GM18868 (cell line): ENCODE data around the gene TLE3.

Experiments
- ATAC-seq: cut with Tn5 transposase; IDR thresholded peaks from one replicate; pipeline ENCODE4 v1.9.1; 2021; ENCODE audit warnings: mild to moderate bottlenecking, moderate library complexity; ENCODE audit not compliant: unreplicated experiment

Gene TLE3

DNA sequence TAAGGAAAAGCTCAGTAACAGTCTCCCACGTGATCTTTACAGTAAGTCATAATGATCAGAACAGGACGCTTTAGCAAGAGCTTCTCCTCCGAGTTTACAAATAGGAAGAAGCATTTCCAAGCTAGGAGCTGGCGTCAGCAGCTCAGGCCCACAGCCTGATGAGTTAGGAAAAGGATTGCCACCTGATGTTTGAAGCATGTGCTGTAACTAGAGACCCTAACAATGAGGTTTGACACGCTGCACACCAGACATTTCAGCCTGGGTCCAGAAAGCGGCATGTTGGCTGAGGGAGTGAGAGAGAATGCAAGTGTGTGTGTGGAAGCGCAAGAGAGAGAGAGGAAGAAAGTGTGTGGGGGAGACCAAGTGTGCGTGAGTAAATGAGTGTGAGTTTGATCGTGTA is 47.3 kb downstream of the TLE3 start:
- ATAC-seq: no peak

DNA sequence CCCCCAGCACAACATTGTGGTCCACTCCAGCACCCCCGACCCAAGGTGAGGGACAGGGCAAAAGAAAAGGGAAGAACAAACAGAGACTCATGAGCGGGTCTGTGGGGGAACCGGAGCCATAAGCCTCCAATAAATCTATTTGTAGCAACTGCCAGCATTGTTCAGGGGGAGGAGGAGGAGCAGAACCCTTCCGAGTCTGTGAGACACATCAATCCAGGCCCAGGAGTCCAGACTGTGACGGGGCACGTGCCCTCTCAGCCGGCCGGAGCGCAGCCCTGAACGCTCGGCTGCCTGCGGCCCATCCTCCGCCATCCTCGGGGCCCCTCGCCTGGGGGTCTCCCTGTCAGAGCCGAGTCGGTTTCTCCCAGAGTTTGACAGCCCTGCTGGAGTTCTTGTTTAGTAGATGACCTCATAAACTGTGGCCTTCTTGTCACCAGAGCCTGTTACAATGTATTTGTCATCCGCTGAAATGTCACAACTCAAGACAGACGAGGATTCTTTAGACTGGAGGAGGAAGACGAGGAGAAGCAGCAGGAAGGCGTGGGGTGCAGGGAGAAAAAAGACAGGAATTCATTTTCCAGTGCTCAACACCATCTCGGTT is 47.9 kb downstream of the TLE3 start:
- ATAC-seq: no peak

DNA sequence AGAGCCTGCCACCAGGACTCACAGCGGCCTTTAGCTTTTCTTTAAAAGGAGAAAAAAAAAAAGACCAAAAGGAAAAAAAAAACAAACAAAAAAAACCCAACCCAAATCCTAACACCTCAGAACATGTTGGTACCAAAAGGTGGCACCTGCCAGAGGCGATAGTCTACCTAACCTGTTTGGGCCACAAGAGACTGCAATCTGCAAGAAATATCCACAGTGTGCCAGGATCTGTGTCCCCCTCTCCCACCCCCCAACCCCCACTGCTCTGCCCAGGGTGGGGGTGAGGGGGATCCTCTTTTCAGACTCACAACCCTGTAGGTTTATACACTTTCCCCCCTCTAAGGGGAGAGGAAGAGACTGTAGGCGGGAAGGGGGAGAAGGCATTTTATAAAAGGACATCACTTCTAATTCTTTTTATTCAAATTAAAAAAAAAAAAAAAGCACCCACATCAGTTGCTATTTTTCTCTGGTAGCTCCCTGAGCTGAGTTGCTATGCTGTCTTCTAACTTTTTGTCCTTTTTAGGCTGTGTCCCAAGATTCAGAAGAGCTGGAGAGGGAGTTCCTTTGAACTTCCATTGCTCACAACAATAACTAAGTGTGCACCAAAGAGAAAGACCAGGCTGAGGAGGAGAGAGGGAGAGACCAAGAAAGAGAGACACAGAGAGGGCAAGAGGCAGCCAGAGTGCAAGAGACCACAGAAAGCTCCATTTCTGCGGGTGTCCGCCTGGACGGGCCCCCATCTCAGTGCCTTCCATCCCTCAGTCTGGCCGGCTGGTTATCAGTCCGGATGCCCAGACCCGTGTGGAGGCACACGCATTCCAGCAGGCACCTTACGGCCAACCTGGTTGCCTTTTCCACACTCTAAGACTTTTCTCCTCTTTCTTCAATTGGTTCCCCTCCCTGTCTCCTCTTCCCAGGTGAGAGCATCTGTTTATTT is 48.9 kb downstream of the TLE3 start:
- ATAC-seq: no peak

DNA sequence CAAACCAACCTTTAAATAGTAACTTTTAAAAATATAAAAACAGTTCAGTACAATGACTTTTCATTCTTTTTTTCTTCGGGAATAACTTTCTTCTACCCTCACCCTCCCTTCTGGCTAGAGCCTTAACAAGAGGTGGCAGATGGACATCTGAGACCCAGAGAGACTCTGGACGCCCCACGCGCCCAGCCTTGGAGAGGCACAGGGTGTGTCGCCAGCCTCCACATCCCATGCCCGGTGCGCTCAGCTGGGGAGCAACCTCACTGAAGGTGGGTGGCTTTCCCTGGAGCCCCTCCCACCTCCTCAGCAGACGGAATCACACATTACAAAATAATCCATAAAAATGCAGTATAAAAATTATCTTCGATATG is 49.5 kb downstream of the TLE3 start:
- no peak for ATAC-seq

DNA sequence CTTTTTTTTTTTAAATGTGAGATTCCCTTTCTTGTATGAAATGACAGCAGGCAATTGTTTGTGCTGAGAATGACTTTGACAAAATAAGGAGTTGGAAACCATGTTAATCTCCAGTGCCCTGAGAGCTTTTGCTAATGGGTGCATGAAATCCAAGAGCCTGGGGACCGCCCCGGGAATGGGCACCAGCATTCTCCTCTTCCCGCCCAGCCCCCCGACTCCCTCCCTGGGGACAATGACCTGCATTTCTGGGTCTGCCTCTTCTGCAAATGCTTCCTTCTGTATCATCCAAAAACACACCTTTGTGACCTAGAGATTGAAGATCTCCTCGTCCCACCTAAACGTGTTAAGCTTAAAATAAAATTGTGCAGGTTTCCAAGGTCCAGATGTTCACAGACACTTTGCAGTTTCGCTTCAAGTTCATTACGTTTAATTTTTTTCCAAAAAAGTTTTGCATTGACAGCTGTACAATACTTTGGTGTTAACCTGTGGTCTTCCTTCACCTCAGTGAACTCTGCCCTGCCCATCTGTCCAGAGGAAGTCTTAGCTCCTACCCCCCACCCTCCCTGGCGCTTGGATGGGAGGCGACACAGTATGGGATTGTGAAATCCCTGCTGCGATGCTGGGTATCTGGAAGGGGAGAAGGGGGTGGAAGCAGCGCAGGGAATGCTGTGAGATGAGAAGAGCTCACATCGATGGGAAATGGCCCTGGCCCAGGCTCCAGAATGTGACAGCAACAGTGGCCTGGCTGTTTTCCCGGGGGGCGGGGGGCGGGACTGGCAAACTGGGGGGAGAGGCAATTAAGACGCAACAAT is 50.1 kb downstream of the TLE3 start:
- ATAC-seq: no peak

DNA sequence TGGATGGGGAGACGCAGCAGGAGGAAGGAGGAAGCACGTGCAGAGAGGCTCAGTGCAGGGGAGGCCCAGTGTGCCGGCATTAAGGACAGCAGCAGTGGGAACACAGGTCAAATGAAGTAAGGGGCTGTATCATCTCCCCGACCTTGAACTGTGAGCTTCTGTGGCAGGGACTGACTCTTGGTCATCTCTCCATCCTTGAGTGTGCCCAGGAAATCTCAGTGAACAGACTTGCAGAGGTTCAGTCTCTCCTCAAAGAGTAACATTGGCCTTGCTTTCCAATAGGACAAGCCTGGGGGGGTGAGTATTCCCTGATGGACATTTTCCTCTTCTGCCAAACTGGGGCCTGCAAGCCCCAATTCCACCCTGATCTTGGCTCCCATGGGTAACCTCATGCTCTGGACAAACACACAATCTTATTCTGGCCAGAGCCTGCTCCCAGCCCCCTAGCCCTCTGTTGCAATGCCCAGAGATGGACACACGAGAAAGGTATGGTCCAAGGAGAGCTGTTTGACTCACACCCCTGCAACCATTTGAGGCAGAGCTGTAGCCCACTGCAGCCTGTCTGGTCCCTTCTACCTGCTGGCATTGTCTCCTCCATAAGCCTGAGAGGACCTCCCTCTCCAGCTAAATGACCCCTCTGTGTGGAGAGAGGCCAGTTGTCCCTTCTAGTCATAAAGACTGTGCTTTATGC is 50.9 kb downstream of the TLE3 start:
- ATAC-seq: no peak

DNA sequence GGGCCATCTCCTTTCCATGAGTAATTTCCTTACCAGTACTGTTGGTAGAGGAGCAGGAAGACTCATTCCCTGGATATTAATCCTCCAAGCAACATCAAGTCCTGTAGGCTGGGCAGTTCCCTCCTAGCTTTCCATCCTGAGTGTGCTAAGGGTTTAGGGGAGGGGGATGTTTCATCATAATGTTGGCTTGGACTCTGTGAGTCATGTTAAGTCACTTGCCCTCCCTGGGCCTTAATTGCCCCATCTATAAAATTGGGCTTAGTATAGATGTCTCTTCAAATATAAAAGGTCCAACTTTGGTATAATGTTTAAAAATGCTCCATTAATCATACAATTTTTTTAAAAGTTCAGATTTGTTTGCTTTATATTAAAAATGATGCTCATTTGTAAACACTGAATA is 52.7 kb downstream of the TLE3 start:
- no peak for ATAC-seq

DNA sequence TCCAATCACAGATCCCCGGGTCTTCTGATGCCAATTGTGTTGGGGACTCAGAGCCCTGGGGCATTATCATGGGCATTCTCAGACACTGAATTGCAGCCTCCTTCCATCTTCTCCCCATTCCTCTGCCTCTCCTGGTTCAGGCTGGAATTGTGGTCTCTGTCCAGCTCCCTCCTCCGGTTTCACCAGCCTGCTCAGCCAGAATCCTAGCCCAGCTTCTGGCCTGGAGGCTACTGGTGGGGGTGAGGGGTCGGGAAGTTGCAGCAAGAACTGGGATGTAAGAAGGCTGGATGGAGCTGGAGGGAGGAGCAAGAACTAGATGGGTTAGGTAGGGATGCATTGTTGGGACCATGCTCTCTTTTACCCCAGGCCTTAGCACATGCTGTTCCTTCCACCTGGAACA is 53.5 kb downstream of the TLE3 start:
- ATAC-seq: no peak

DNA sequence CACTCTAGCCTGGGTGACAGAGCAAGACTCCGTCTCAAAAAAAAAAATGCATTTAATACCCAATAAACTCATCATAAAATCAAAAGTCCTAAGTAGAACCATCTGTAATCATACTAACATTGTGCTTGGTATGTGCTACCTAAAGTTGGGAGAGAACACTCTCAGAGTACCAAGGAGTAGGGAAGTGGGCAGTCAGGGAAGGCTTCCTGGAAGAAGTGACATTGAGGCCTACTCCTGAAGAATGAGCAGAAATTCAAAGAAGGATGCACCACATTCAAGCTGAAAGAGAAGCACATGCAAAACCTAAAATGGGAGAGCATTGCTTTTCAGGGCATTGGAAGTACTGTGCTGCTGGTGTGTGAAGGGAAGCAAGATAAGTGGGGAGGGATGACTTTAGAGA is 54.1 kb downstream of the TLE3 start:
- ATAC-seq: no peak

DNA sequence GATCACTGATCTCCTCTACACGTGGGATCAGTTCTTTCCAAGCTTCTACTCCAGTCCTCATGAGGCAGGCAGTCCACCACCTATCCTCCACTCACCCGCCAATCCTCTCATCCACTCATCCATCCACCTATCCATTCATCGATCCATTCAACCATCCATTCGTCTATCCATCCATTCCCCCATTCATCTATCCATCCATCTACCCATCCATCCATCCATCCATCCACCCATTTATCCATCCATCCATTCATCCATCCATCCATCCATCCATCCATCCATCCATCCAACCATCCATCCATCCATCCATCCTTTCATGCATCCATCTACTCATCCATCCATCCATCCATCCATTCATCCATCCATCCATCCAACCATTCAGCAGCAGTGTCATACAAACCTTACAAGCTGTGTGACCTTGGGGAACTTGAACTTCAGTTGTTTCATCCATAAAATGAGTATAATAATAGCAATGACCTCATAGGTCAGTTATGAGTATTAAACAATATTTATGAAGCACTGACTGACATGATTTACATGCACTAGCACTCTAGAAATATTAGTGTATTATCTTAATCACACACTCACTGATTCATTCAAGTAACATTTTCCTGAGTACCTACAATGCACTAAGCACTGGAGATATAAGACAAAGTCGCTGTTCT is 55.0 kb downstream of the TLE3 start:
- ATAC-seq: no peak

DNA sequence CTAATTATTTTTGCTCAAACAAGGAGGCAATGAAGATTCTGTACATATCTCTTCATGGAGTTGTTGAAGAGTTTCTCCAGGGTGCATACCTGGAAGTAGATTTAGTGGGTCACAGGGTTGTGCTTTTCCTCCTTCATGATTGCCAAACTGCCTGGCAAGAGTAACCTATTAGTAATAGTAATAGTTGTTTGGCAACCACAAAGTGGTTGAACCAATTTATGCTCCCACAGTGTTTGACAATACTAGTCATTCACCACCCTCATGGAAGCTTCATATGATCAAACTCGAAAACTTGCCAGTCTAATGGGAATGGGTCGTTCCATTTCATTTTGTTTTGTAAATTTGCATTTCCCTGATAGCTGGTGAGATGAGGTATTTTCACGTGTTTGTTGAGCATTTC is 57.8 kb downstream of the TLE3 start:
- no peak for ATAC-seq

DNA sequence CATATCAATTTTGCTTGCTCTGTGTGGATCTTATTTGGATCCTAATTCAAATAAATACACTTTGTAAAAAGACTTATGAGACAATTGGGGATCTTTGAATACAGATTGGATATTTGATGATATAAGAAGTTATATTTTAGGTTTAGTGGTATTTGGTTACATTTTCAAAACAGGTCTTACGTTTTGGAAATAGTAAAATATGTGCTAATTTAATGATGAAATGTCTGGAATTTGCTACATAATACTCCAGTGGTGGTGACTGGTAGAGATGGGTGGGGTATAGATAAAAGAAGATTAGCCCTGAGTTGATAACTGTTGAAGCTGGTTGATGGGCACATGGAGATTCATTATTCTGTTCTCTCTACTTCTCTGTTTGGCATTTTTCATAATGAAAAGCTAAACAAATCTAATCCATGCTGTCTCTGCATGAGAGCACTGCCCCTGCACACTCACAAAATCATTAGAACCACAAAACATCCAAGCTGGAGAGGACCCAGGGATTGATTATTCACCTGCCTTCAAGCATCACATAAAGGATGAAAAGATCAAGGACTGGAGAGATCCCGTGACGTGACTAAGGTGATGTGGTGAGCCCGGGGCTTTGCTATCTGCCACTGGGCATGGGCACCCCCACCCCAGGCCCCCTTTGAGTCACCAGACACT is 58.9 kb downstream of the TLE3 start:
- no peak for ATAC-seq

DNA sequence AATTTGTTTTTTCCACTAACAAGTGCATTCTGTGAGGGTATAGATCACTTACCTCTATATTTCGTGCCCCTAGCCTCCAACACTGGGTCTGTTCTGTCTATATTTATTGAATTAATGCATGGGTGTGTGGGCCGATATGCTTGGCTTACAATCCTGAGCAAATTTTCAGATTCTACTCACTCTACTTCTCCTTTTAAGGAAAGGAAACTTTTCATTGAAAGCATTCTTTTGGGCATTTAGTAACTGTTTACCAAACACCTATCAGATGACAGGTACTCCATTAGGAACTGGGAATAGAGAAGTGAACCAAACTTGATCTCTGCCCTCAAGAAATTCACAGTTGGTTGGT is 60.5 kb downstream of the TLE3 start:
- no peak for ATAC-seq

DNA sequence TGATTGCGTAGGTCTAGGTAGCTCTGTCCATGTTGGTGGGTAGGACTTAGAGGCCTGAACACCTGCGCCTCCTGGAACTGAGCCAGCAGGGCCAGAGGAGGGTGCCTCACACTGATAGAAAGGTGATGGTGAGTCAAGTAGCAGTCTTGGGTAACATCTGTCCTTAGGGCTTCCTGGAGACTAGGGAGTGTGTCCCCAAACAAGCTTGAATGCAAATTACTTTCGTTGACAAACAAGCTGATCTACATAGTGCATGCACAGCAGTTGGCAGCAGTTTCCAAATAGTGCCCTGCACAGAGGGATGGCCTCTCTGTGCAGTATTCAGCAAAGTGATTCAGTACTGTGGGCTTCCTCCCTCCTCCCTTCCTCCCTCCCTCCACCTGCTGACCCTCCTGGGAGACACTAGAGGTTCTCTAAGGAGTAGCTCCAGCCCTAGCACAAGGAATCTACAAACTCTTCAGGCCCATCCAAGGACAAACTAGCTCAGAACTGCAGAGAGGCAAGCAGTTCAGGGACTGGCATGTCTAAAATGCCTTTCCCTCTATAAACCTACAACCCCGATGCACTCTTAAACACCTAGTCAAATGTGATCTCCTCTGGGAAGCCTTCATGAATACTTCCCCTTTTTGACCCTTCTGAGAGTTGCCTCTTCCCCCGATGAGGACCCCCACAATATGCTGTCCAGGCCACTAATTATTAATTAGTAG is 61.0 kb downstream of the TLE3 start:
- peak; percentile 61 for ATAC-seq

DNA sequence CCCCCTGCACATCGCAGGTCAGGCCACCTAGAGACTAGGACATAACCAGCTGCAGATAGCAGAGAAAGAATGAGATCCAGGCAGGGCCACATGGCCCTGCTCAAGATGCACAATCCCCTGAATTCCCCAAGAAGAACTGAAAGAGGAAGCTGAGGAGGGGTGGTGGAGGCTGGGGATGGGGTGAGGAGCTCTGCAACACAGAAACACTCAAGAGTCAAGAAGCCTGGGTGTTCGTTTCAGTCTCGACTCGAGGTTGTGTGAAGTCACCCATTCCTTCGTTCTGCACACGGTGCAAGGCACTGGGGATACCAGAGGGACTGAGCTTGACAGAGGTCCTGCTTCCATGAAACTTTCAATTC is 62.0 kb downstream of the TLE3 start:
- ATAC-seq: peak; percentile 76

DNA sequence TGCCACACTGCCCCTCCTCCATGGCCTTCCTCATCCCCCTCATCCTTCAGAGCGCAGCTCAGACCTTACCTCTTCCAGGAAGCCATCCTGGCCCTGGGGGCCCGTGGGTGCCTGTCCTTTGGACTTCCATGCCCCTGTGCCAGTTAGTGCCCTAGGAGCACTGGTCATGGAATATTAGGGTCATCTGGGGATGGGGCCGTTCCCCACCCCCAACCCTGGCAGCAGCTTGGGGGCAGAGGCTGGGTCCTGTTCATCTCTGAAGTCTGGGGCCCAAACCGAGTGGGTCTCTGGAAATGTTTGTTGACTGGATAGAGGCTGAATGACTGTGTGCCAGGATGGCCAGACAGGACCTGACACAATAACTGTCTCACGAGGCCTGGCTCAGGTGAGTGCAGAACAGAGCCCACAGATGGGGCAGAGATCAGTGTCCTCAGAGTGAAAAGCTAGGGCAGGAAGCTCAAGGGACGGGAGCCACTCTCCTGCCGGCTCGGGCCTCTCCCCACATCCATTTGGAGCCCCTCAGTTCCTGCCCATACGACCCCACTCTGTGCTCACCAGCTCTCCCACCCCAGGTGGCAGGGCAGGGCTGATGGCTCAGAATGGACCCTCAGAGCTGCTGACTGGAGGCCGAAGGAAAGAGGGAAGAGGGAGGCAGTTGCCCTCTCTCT is 62.5 kb downstream of the TLE3 start:
- ATAC-seq: no peak

DNA sequence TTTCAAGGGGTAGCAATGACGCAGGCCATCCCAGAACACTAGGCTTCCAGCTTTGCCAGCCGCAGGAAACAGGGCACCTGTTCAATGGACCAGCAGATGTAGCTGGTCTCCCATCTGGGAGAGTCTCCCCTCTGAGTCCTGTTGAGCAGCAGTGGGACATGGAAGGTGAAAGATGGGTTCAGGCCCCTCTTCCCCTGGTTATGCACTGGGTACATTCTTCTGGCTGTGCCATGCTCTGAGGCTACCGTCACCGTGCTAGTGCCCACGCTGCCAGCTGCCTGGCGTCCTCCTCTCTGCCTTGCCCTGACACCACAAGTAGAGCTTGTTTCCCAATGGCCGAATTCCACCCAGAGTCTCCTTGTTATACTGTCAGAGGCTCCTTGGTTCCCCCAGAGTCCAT is 63.1 kb downstream of the TLE3 start:
- ATAC-seq: no peak

DNA sequence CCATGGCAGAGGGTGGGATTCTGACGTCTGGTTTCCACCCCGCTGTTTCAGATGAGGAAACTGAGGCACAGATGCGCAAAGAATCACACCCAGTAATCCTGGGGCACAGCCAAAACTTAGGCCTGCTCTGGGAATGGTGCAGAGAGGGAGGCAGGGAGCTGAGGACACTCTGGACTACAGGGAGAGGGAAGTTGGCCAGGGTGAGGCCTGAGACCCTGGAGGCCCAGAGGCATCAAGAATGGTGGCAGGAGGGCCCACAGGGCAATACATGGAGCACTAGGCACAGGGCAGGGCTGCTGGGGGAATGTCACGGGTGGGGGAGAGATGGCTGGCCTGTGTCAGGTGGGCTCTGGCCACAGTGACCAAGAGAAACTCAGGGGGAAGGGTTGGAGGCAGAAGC is 63.6 kb downstream of the TLE3 start:
- ATAC-seq: no peak

DNA sequence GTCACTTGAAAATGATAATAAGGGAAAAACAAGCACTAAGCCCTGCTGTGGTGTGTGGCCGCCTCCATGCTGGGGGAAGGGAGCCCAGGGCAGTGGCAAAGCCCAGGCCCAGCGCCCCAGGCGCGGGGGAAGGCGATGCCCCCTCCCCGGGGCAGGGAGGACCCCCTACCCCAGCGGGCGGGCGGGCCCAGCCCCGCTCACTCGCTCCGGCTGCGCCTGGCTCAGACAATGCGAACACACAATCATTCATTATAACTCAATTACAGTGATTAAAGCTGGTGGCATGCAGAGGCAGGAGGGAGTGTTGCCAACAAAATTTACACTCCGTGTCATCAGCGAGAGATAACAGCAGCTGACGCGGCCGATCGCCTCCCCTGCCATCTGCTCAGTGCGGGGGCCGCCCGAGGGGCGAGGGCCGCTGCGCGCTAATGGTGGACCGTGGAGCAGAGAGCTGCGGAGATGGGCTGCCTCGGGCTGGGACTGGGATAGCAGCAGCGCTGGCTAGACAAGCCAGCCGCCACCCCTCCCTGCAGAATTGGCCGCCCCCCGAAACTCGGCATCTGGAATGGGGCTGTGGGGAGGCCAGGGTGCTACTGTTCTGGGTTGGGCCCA is 64.1 kb downstream of the TLE3 start:
- no peak for ATAC-seq
